NCI-H2107 treated with DMSO at 0.1 percent for 48 hours (cell line): ENCODE measurements around the gene HOXD10.

Source experiments
- DNase-seq: peaks from one replicate; lab custom pipeline; 2025; ENCODE audit not compliant: unreplicated experiment; lab: John Stamatoyannopoulos, UW

The HOXD10 gene

GRCh38 chr2:176133389-176133788 is 16.8 kb downstream of the HOXD10 start:
- no peak for DNase-seq

GRCh38 chr2:176134035-176134434 is 17.5 kb downstream of the HOXD10 start:
- DNase-seq: no peak

GRCh38 chr2:176135035-176135440 is 18.5 kb downstream of the HOXD10 start:
- DNase-seq: no peak

GRCh38 chr2:176136374-176137251 is 20.0 kb downstream of the HOXD10 start:
- DNase-seq: no peak

GRCh38 chr2:176137252-176137580 is 20.6 kb downstream of the HOXD10 start:
- no peak for DNase-seq

- no peak for DNase-seq
Observed at GRCh38 chr2:176137906-176138305, 21.3 kb downstream of the HOXD10 start.

- DNase-seq: no peak
Observed at GRCh38 chr2:176138526-176138922, 21.9 kb downstream of the HOXD10 start.

GRCh38 chr2:176138923-176139660 is 22.5 kb downstream of the HOXD10 start:
- no peak for DNase-seq

GRCh38 chr2:176139661-176140512 is 23.3 kb downstream of the HOXD10 start:
- DNase-seq: no peak

GRCh38 chr2:176140513-176141317 is 24.1 kb downstream of the HOXD10 start:
- no peak for DNase-seq

- no peak for DNase-seq
Observed at GRCh38 chr2:176142281-176142680, 25.7 kb downstream of the HOXD10 start.

GRCh38 chr2:176145085-176145969 is 28.7 kb downstream of the HOXD10 start:
- no peak for DNase-seq

GRCh38 chr2:176146101-176146500 is 29.5 kb downstream of the HOXD10 start:
- DNase-seq: no peak

- no peak for DNase-seq
Observed at GRCh38 chr2:176146645-176147044, 30.1 kb downstream of the HOXD10 start.

- DNase-seq: no peak
Observed at GRCh38 chr2:176147210-176147799, 30.7 kb downstream of the HOXD10 start.

- DNase-seq: no peak
Observed at GRCh38 chr2:176147800-176148496, 31.4 kb downstream of the HOXD10 start.

- no peak for DNase-seq
Observed at GRCh38 chr2:176148751-176149421, 32.3 kb downstream of the HOXD10 start.

GRCh38 chr2:176149481-176149938 is 32.9 kb downstream of the HOXD10 start:
- no peak for DNase-seq
